Endothelial cell of umbilical vein (primary cell): ENCODE results near the gene UNCX. TPM values are rescaled to one million over a fixed set of nuclear protein-coding genes. Genes with fewer than 3 reads are reported as not detected.

Experiments
- BruUV-seq: library from RNA; stranded (reverse); fragments of 400-500 nt; replicated peaks from 2 replicates; lab custom pipeline; 2021; lab: Mats Ljungman, UMichigan
- CTCF ChIA-PET: fragments of 300-600, 350-600 bp; sonication (Branson Sonifier 250); formaldehyde crosslinking; loops from one replicate; lab custom pipeline; 2021; ENCODE audit warnings: antibody characterized with exemption, inconsistent platforms; lab: Charles Lee
- POLR2A ChIA-PET: fragments of 300-600, 350-600 bp; sonication (Branson Sonifier 250); formaldehyde crosslinking; loops from one replicate; lab custom pipeline; 2021; ENCODE audit warnings: antibody characterized with exemption, inconsistent platforms; lab: Charles Lee
- DNase-seq: peaks from one replicate; pipeline ENCODE4 v3.0.0-alpha.2; 2011; ENCODE audit warnings: low read depth, low spot score
- FAIRE-seq: peaks from 2 replicates; lab custom pipeline; 2011; peaks lifted over from hg19 to GRCh38; lab: Jason Lieb, UNC
- H2AFZ ChIP-seq: 2 replicates; pipeline ENCODE4 v1.6.0; 2012; ENCODE audit warnings: low read depth, low read length, control low read depth, inconsistent platforms
- H3K27ac ChIP-seq: 2 replicates; pipeline ENCODE4 v1.5.1; 2011; ENCODE audit warnings: low read depth, mild to moderate bottlenecking, control low read depth, low read length, moderate library complexity; ENCODE audit not compliant: insufficient read depth
- H3K27me3 ChIP-seq, 2 experiments: 2 replicates each; pipeline versions ENCODE4 v1.6.0 to v1.6.1; 2011; ENCODE audit warnings: low read length in 2 of 2, mixed read lengths in 1 of 2; ENCODE audit not compliant: control insufficient read depth in 2 of 2, insufficient read depth in 2 of 2
- H3K36me3 ChIP-seq, 2 experiments: 2 replicates in 1 of 2; 3 replicates in 1 of 2; pipeline ENCODE4 v1.5.1; 2011; ENCODE audit warnings: low read length in 2 of 2, mild to moderate bottlenecking in 1 of 2, moderate library complexity in 1 of 2; ENCODE audit not compliant: control insufficient read depth in 2 of 2, insufficient read depth in 2 of 2; ENCODE audit errors: extremely low read depth in 1 of 2
- H3K4me1 ChIP-seq: 3 replicates; pipeline ENCODE4 v1.5.1; 2011; ENCODE audit warnings: mild to moderate bottlenecking, low read length; ENCODE audit not compliant: control insufficient read depth, insufficient read depth; ENCODE audit errors: extremely low read depth
- H3K4me2 ChIP-seq: 2 replicates; pipeline ENCODE4 v1.6.1; 2011; ENCODE audit warnings: low read length, control low read depth, mixed read lengths; ENCODE audit not compliant: insufficient read depth
- H3K4me3 ChIP-seq, 3 experiments: fragments of 200-600 bp in 1 of 3; sonication (generic), shearing (Covaris generic) in 1 of 3; replicated peaks in 1 of 3; 2 replicates each; pipeline ENCODE4 v1.5.1; 2011 to 2016; ENCODE audit warnings: control low read depth in 3 of 3, low read length in 3 of 3, mild to moderate bottlenecking in 2 of 3, inconsistent platforms in 1 of 3, low read depth in 1 of 3, moderate library complexity in 1 of 3; ENCODE audit not compliant: insufficient read depth in 1 of 3
- H3K79me2 ChIP-seq: 2 replicates; pipeline ENCODE4 v1.6.0; 2012; ENCODE audit warnings: low read length, inconsistent platforms; ENCODE audit not compliant: control insufficient read depth, insufficient read depth
- H3K9ac ChIP-seq: replicated peaks from 2 replicates; pipeline ENCODE3; 2011; ENCODE audit warnings: low read length, control low read depth; ENCODE audit not compliant: insufficient read depth; ENCODE audit errors: extremely low read depth
- H3K9me1 ChIP-seq: replicated peaks from 3 replicates; pipeline ENCODE4 v1.6.0; 2011; ENCODE audit warnings: mild to moderate bottlenecking, low read length; ENCODE audit not compliant: control insufficient read depth, insufficient read depth; ENCODE audit errors: extremely low read depth
- H3K9me3 ChIP-seq: replicated peaks from 2 replicates; pipeline ENCODE4 v1.5.1; 2012; ENCODE audit warnings: low read length, inconsistent platforms; ENCODE audit not compliant: control insufficient read depth, insufficient read depth
- H4K20me1 ChIP-seq: replicated peaks from 2 replicates; pipeline ENCODE3; 2011; ENCODE audit warnings: mild to moderate bottlenecking, low read length; ENCODE audit not compliant: control insufficient read depth, insufficient read depth; ENCODE audit errors: extremely low read depth
- EZH2 ChIP-seq: IDR thresholded peaks from 2 replicates; pipeline ENCODE4 v1.6.1; 2012; ENCODE audit warnings: borderline replicate concordance, low read depth, mild to moderate bottlenecking, moderate library complexity, low read length, inconsistent platforms; ENCODE audit not compliant: severe bottlenecking
- GATA2 ChIP-seq: IDR thresholded peaks from 2 replicates; pipeline ENCODE4 v1.7.0; 2011; ENCODE audit warnings: low read depth, mild to moderate bottlenecking, moderate library complexity, mixed read lengths, low read length; ENCODE audit not compliant: insufficient read length, insufficient read depth
- JUN ChIP-seq: IDR thresholded peaks from 2 replicates; pipeline ENCODE4 v1.6.1; 2011; ENCODE audit warnings: borderline replicate concordance, low read depth; ENCODE audit not compliant: insufficient read length, insufficient read depth
- MAX ChIP-seq: IDR thresholded peaks from 2 replicates; pipeline ENCODE4 v1.6.1; 2011; ENCODE audit not compliant: insufficient read depth, insufficient read length
- MYC ChIP-seq: IDR thresholded peaks from one replicate; pipeline ENCODE4 v1.6.1; 2011; ENCODE audit warnings: mild to moderate bottlenecking, low read depth, low read length
- POLR2A ChIP-seq: IDR thresholded peaks from 2 replicates; pipeline ENCODE4 v1.6.1; 2012; ENCODE audit warnings: low read depth, mild to moderate bottlenecking, control low read depth, low read length
- POLR2AphosphoS5 ChIP-seq: IDR thresholded peaks from 2 replicates; pipeline ENCODE4 v1.6.1; 2012; ENCODE audit warnings: low read depth, mild to moderate bottlenecking, control low read depth, low read length, moderate library complexity; ENCODE audit not compliant: insufficient read depth
- dilution Hi-C: fragments of 300-500 bp; cut with MboI; formaldehyde crosslinking; loops from one replicate; pipeline ENCODE4 v1.15.0; 2019; ENCODE audit warnings: low sequenced_read_pairs; ENCODE audit not compliant: extremely low pct_ligation_motif_present
- intact Hi-C: fragments of 100-400 bp; cut with micrococcal nuclease; formaldehyde crosslinking; loops from one replicate; pipeline ENCODE4 v1.10.0; 2022
- polyA plus RNA-seq, 4 experiments: library from polyadenylated mRNA; depleted of rRNA in 3 of 4; stranded (reverse) in 3 of 4; unstranded in 1 of 4; fragments of >200 nt; gene quantifications; 2 replicates each; pipeline versions ENCODE4 v1.2.1 to v1.2.3, GENCODE V29; 2011 to 2012; ENCODE audit warnings: missing spikeins in 1 of 4
- total RNA-seq: library from RNA; stranded (reverse); gene quantifications from 2 replicates; pipeline ENCODE4 v1.2.3, GENCODE V29; 2021
- TF ChIP-seq, protein P1 (sequence below), 2 donors: IDR thresholded peaks; 1 replicate in 1 of 2; 2 replicates in 1 of 2; pipeline ENCODE4 v1.5.1; 2011; ENCODE audit warnings: low read length in 2 of 2, mild to moderate bottlenecking in 2 of 2, moderate library complexity in 2 of 2, control low read depth in 1 of 2, inconsistent platforms in 1 of 2, low read depth in 1 of 2; ENCODE audit not compliant: insufficient read depth in 1 of 2; ENCODE audit errors: extremely low read depth in 1 of 2

UNCX gene
- total and polyA plus RNA-seq, 2 donors (not counting 3 experiments of a cell fraction or from before 2014, with no cell fraction given) = not detected

GRCh38 chr7:1226186-1226901 lies 6.3 kb upstream of the UNCX start:
- H2AFZ ChIP-seq = no peak overlapping the region
- H4K20me1 ChIP-seq = no peaks in the 10 kb centered on the region
- H3K9me1 ChIP-seq = no peaks in the 10 kb centered on the region
- H3K4me1 ChIP-seq = no peaks in the 10 kb centered on the region
- H3K9me3 ChIP-seq = no peaks in the 10 kb centered on the region
- H3K4me2 ChIP-seq = no peak overlapping the region
- H3K79me2 ChIP-seq = no peaks in the 10 kb centered on the region
- no TSS peak for BruUV-seq
- intact Hi-C loops = loop anchor here (2.0 to 5.0 kb wide), 2 partner anchors 206 to 248 kb away; no protein-coding TSS in a partner anchor
- no peaks in the 10 kb centered on the region for H3K36me3 ChIP-seq
- no peak overlapping the region for H3K4me3 ChIP-seq
- dilution Hi-C loops = no loop called here
- H3K27me3 ChIP-seq = peaks cover 63 to 82% of the 10 kb centered on the region in 2 experiments
- no peak overlapping the region for H3K27ac ChIP-seq
- DNase-seq = no peak
- CTCF ChIA-PET = interaction anchor here (0.9 to 3.1 kb wide), 11 partner anchors 8 to 248 kb away, joined by 3 to 30 read pairs (median 5); no protein-coding TSS in a partner anchor
- no peak for TF ChIP-seq POLR2AphosphoS5
- no peak for TF ChIP-seq MAX
- TF ChIP-seq MYC = no peak
- peak; percentile 63 for TF ChIP-seq EZH2
- TF ChIP-seq, protein P1, sequence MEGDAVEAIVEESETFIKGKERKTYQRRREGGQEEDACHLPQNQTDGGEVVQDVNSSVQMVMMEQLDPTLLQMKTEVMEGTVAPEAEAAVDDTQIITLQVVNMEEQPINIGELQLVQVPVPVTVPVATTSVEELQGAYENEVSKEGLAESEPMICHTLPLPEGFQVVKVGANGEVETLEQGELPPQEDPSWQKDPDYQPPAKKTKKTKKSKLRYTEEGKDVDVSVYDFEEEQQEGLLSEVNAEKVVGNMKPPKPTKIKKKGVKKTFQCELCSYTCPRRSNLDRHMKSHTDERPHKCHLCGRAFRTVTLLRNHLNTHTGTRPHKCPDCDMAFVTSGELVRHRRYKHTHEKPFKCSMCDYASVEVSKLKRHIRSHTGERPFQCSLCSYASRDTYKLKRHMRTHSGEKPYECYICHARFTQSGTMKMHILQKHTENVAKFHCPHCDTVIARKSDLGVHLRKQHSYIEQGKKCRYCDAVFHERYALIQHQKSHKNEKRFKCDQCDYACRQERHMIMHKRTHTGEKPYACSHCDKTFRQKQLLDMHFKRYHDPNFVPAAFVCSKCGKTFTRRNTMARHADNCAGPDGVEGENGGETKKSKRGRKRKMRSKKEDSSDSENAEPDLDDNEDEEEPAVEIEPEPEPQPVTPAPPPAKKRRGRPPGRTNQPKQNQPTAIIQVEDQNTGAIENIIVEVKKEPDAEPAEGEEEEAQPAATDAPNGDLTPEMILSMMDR (IDR thresholded peaks at IDR 0.05; ENCODE audit: extremely low read depth in 1 of 2, insufficient read depth in 1 of 2, low read depth in 1 of 2, low read length in 2 of 2) = no peak
- TF ChIP-seq POLR2A = no peak
- no peak for TF ChIP-seq JUN
- TF ChIP-seq GATA2 = no peak
- no peak for FAIRE-seq
- POLR2A ChIA-PET = no interaction called here
- no peak overlapping the region for H3K9ac ChIP-seq
